Measurements from ENCODE around the gene HORMAD2.
A peak's percentile ranks its signal among the peaks of the same experiment; 100 is the strongest.
"Not testable (repeated sequence)": the region's sequence is repeated elsewhere in the genome, so short reads cannot be mapped to it uniquely, and the experiment has no call there.

Gene HORMAD2

GRCh38 chr22:30057375-30057774, 22.9 kb upstream of the HORMAD2 start:
- DNase-seq: no peak

GRCh38 chr22:30059346-30060020, 20.8 kb upstream of the HORMAD2 start:
- DNase-seq: not testable (repeated sequence)

GRCh38 chr22:30061094-30061493, 19.2 kb upstream of the HORMAD2 start:
- DNase-seq: not testable (repeated sequence)

- no peak for DNase-seq
Observed at GRCh38 chr22:30062259-30062658, 18.0 kb upstream of the HORMAD2 start.

- DNase-seq: no peak
Observed at GRCh38 chr22:30062950-30063349, 17.3 kb upstream of the HORMAD2 start.

- DNase-seq: no peak
Observed at GRCh38 chr22:30064172-30064571, 16.1 kb upstream of the HORMAD2 start.

- no peak for DNase-seq
Observed at GRCh38 chr22:30073743-30074142, 6.5 kb upstream of the HORMAD2 start.

- no peak for DNase-seq
Observed at GRCh38 chr22:30074147-30074546, 6.1 kb upstream of the HORMAD2 start.

GRCh38 chr22:30074994-30075393, 5.3 kb upstream of the HORMAD2 start:
- no peak for DNase-seq

GRCh38 chr22:30077279-30077880, 2.9 kb upstream of the HORMAD2 start:
- no peak for DNase-seq

GRCh38 chr22:30078320-30079311, 1.6 kb upstream of the HORMAD2 start:
- peak; percentile 8 for DNase-seq

- no peak for DNase-seq
Observed at GRCh38 chr22:30080805-30081204, 541 bp downstream of the HORMAD2 start.

- DNase-seq: no peak
Observed at GRCh38 chr22:30086496-30086895, 6.2 kb downstream of the HORMAD2 start.

- DNase-seq: not testable (repeated sequence)
Observed at GRCh38 chr22:30087037-30087436, 6.8 kb downstream of the HORMAD2 start.

- DNase-seq: no peak
Observed at GRCh38 chr22:30087611-30088010, 7.3 kb downstream of the HORMAD2 start.

- DNase-seq: no peak
Observed at GRCh38 chr22:30088468-30088867, 8.2 kb downstream of the HORMAD2 start.

- no peak for DNase-seq
Observed at GRCh38 chr22:30089655-30089974, 9.4 kb downstream of the HORMAD2 start.

GRCh38 chr22:30092686-30093085, 12.4 kb downstream of the HORMAD2 start:
- DNase-seq: no peak

GRCh38 chr22:30094804-30095203, 14.5 kb downstream of the HORMAD2 start:
- no peak for DNase-seq

GRCh38 chr22:30097861-30098260, 17.6 kb downstream of the HORMAD2 start:
- no peak for DNase-seq

- not testable (repeated sequence) for DNase-seq
Observed at GRCh38 chr22:30100770-30101169, 20.5 kb downstream of the HORMAD2 start.

- DNase-seq: no peak
Observed at GRCh38 chr22:30104501-30105156, 24.4 kb downstream of the HORMAD2 start.

GRCh38 chr22:30105483-30105882, 25.2 kb downstream of the HORMAD2 start:
- no peak for DNase-seq
